H1 (cell line): Measurements from ENCODE around the gene SMYD4. TPM values are rescaled to one million over a fixed set of nuclear protein-coding genes. Genes with fewer than 3 reads are reported as not detected.

Source experiments
- CTCF ChIA-PET: fragments of 300-600 bp; sonication (Branson Sonifier 250); formaldehyde crosslinking; loops from one replicate; lab custom pipeline; 2021; ENCODE audit not compliant: partially characterized antibody; lab: Charles Lee
- POLR2A ChIA-PET: fragments of 300-600 bp; sonication (Branson Sonifier 250); formaldehyde crosslinking; loops from one replicate; lab custom pipeline; 2021; ENCODE audit warnings: inconsistent platforms; ENCODE audit not compliant: partially characterized antibody; lab: Charles Lee
- DNase-seq, 2 experiments: peaks; one replicate each; pipeline versions ENCODE4 v3.0.0 to v3.0.0-alpha.2; 2010 to 2022; ENCODE audit warnings: low spot score in 2 of 2, low read depth in 1 of 2, mixed read lengths in 1 of 2
- FAIRE-seq: peaks from 2 replicates; lab custom pipeline; 2011; peaks lifted over from hg19 to GRCh38; lab: Jason Lieb, UNC
- H2AFZ ChIP-seq: 2 replicates; pipeline ENCODE4 v1.8.1; 2012; ENCODE audit warnings: low read length, inconsistent platforms
- H2AK5ac ChIP-seq: 2 replicates; pipeline ENCODE4 v1.6.1; 2013; ENCODE audit warnings: low read depth, low read length
- H2BK120ac ChIP-seq: replicated peaks from 2 replicates; pipeline ENCODE3; 2013; ENCODE audit warnings: low read depth, low read length, inconsistent platforms
- H2BK12ac ChIP-seq: 2 replicates; pipeline ENCODE4 v1.6.1; 2013; ENCODE audit warnings: low read depth, low read length
- H2BK15ac ChIP-seq: 2 replicates; pipeline ENCODE4 v1.6.1; 2013; ENCODE audit warnings: low read length
- H2BK20ac ChIP-seq: 2 replicates; pipeline ENCODE4 v1.6.1; 2013; ENCODE audit warnings: low read length
- H2BK5ac ChIP-seq: 2 replicates; pipeline ENCODE4 v1.6.1; 2013; ENCODE audit warnings: low read depth, low read length
- H3K14ac ChIP-seq: 2 replicates; pipeline ENCODE4 v1.6.1; 2013; ENCODE audit warnings: inconsistent platforms; ENCODE audit not compliant: insufficient read length
- H3K18ac ChIP-seq: 2 replicates; pipeline ENCODE4 v1.6.1; 2013; ENCODE audit warnings: low read length; ENCODE audit errors: extremely low read depth
- H3K23ac ChIP-seq: 2 replicates; pipeline ENCODE4 v1.6.1; 2013; ENCODE audit warnings: inconsistent platforms; ENCODE audit not compliant: insufficient read length
- H3K23me2 ChIP-seq: 2 replicates; pipeline ENCODE4 v1.6.1; 2013; ENCODE audit warnings: low read depth, low read length
- H3K27ac ChIP-seq: 2 replicates; pipeline ENCODE4 v1.6.1; 2011; ENCODE audit warnings: low read depth, low read length, inconsistent platforms
- H3K27me3 ChIP-seq, 4 experiments: replicated peaks in 1 of 4; 1 replicate in 1 of 4; 2 replicates in 3 of 4; pipeline versions ENCODE4 v1.6.1 to v1.8.1; 2011 to 2013; ENCODE audit warnings: low read length in 3 of 4, mild to moderate bottlenecking in 3 of 4, inconsistent platforms in 2 of 4, mixed read lengths in 2 of 4, moderate library complexity in 1 of 4; ENCODE audit not compliant: control insufficient read depth in 3 of 4, insufficient read depth in 3 of 4; ENCODE audit errors: extremely low read depth in 1 of 4
- H3K36me3 ChIP-seq, 4 experiments: 2 replicates each; pipeline versions ENCODE4 v1.6.1 to v1.8.1; 2011 to 2013; ENCODE audit warnings: mild to moderate bottlenecking in 4 of 4, low read length in 3 of 4, moderate library complexity in 2 of 4, control low read depth in 1 of 4, inconsistent platforms in 1 of 4; ENCODE audit not compliant: insufficient read depth in 4 of 4, control insufficient read depth in 2 of 4
- H3K4ac ChIP-seq: replicated peaks from 2 replicates; pipeline ENCODE3; 2013; ENCODE audit warnings: low read length, low read depth, mixed read lengths, inconsistent platforms; ENCODE audit not compliant: insufficient read length
- H3K4me1 ChIP-seq, 4 experiments: replicated peaks in 1 of 4; 1 replicate in 1 of 4; 2 replicates in 3 of 4; pipeline versions ENCODE4 v1.6.1 to v1.8.1; 2011 to 2013; ENCODE audit warnings: low read length in 3 of 4, inconsistent platforms in 2 of 4, mixed read lengths in 1 of 4; ENCODE audit not compliant: insufficient read depth in 4 of 4, control insufficient read depth in 3 of 4
- H3K4me2 ChIP-seq, 2 experiments: 2 replicates each; pipeline versions ENCODE4 v1.6.1 to v1.8.1; 2011 to 2013; ENCODE audit warnings: low read depth in 2 of 2, low read length in 2 of 2, control low read depth in 1 of 2, inconsistent platforms in 1 of 2, mild to moderate bottlenecking in 1 of 2; ENCODE audit not compliant: insufficient read depth in 1 of 2
- H3K4me3 ChIP-seq, 4 experiments: fragments of 200-600, 300-600 bp in 1 of 4; sonication (generic), shearing (Covaris generic), sonication (Bioruptor Twin) in 1 of 4; 2 replicates each; pipeline versions ENCODE4 v1.5.1 to v1.8.1; 2011 to 2016; ENCODE audit warnings: low read length in 4 of 4, low read depth in 3 of 4, control low read depth in 2 of 4, inconsistent platforms in 2 of 4, mild to moderate bottlenecking in 2 of 4, mixed read lengths in 1 of 4, moderate library complexity in 1 of 4; ENCODE audit not compliant: insufficient read depth in 2 of 4; ENCODE audit errors: extremely low read depth in 1 of 4
- H3K56ac ChIP-seq: replicated peaks from 2 replicates; pipeline ENCODE3; 2013; ENCODE audit warnings: low read depth, mild to moderate bottlenecking, mixed read lengths, low read length, inconsistent platforms; ENCODE audit not compliant: insufficient read length
- H3K79me1 ChIP-seq: 2 replicates; pipeline ENCODE4 v1.6.1; 2013; ENCODE audit warnings: low read depth, low read length, control low read depth
- H3K79me2 ChIP-seq, 2 experiments: 2 replicates each; pipeline versions ENCODE4 v1.6.1 to v1.8.1; 2012 to 2013; ENCODE audit warnings: low read length in 2 of 2, mild to moderate bottlenecking in 2 of 2, inconsistent platforms in 1 of 2; ENCODE audit not compliant: insufficient read depth in 2 of 2, control insufficient read depth in 1 of 2
- H3K9ac ChIP-seq, 4 experiments: replicated peaks in 1 of 4; 1 replicate in 1 of 4; 2 replicates in 3 of 4; pipeline versions ENCODE4 v1.6.1 to v1.8.1; 2011 to 2013; ENCODE audit warnings: low read depth in 3 of 4, low read length in 3 of 4, control low read depth in 2 of 4, mild to moderate bottlenecking in 2 of 4, moderate library complexity in 2 of 4, inconsistent platforms in 1 of 4; ENCODE audit errors: extremely low read depth in 1 of 4
- H3K9me3 ChIP-seq, 2 experiments: 2 replicates each; pipeline versions ENCODE4 v1.6.1 to v1.8.1; 2012 to 2013; ENCODE audit warnings: mild to moderate bottlenecking in 2 of 2, moderate library complexity in 2 of 2, control low read depth in 1 of 2, inconsistent platforms in 1 of 2, low read depth in 1 of 2, low read length in 1 of 2, mixed read lengths in 1 of 2; ENCODE audit not compliant: insufficient read depth in 2 of 2
- H4K20me1 ChIP-seq, 2 experiments: replicated peaks in 1 of 2; 2 replicates each; pipeline versions ENCODE3 to v1.8.1; 2011 to 2013; ENCODE audit warnings: inconsistent platforms in 2 of 2, low read length in 2 of 2, mild to moderate bottlenecking in 1 of 2; ENCODE audit not compliant: insufficient read depth in 2 of 2, control insufficient read depth in 1 of 2
- H4K5ac ChIP-seq: 2 replicates; pipeline ENCODE4 v1.6.1; 2013; ENCODE audit warnings: low read length, low read depth, mixed read lengths, inconsistent platforms; ENCODE audit not compliant: insufficient read length
- H4K8ac ChIP-seq: 2 replicates; pipeline ENCODE4 v1.8.0; 2013; ENCODE audit warnings: mild to moderate bottlenecking, moderate library complexity, low read length, inconsistent platforms; ENCODE audit not compliant: insufficient read depth; ENCODE audit errors: extremely low read depth
- H4K91ac ChIP-seq: replicated peaks from 2 replicates; pipeline ENCODE3; 2013; ENCODE audit warnings: low read length, mixed read lengths, inconsistent platforms; ENCODE audit not compliant: insufficient read length
- CREB1 ChIP-seq: IDR thresholded peaks from 2 replicates; pipeline ENCODE4 v1.6.1; 2012; ENCODE audit warnings: inconsistent platforms
- HDAC2 ChIP-seq, 2 experiments: fragments of 300-600 bp in 1 of 2; sonication (generic) in 1 of 2; IDR thresholded peaks; 2 replicates each; pipeline ENCODE4 v1.6.1; 2011 to 2012; ENCODE audit warnings: low read depth in 2 of 2, low read length in 2 of 2, mild to moderate bottlenecking in 2 of 2, moderate library complexity in 2 of 2, borderline replicate concordance in 1 of 2, inconsistent platforms in 1 of 2
- NANOG ChIP-seq: IDR thresholded peaks from 2 replicates; pipeline ENCODE4 v1.6.1; 2011; ENCODE audit warnings: low read length, low read depth, mild to moderate bottlenecking, inconsistent platforms; ENCODE audit not compliant: insufficient read depth, poor library complexity, severe bottlenecking
- RBBP5 ChIP-seq: IDR thresholded peaks from 2 replicates; pipeline ENCODE4 v1.7.1; 2012; ENCODE audit warnings: low read depth, mild to moderate bottlenecking, inconsistent platforms, low read length, moderate library complexity, borderline replicate concordance
- SAP30 ChIP-seq: fragments of 300-600 bp; sonication (generic); IDR thresholded peaks from 2 replicates; pipeline ENCODE4 v1.7.1; 2012; ENCODE audit warnings: low read length, moderate library complexity, mild to moderate bottlenecking, inconsistent platforms; ENCODE audit not compliant: insufficient read depth, insufficient replicate concordance
- SP1 ChIP-seq: IDR thresholded peaks from 2 replicates; pipeline ENCODE4 v1.6.1; 2011; ENCODE audit warnings: low read depth, low read length
- SP4 ChIP-seq: IDR thresholded peaks from 2 replicates; pipeline ENCODE4 v1.6.1; 2012; ENCODE audit warnings: low read length, inconsistent platforms
- SUZ12 ChIP-seq: fragments of 200-600 bp; sonication (generic); IDR thresholded peaks from 2 replicates; pipeline ENCODE4 v1.6.1; 2012; ENCODE audit warnings: mild to moderate bottlenecking, inconsistent platforms, low read length, moderate library complexity, mixed read lengths
- TBP ChIP-seq: IDR thresholded peaks from 2 replicates; pipeline ENCODE4 v1.6.1; 2011; ENCODE audit warnings: low read depth, low read length, improper control_type of control experiment
- TCF12 ChIP-seq: IDR thresholded peaks from 2 replicates; pipeline ENCODE4 v1.6.1; 2011; ENCODE audit warnings: low read depth, mild to moderate bottlenecking, low read length
- WGBS, 2 experiments: shearing (Covaris generic) in 1 of 2; methylation state at CpG; one replicate each; pipeline versions ENCODE4 v1.1.6 to v1.1.7; 2013 to 2015; ENCODE audit warnings: low lambda C conversion rate in 2 of 2, mixed read lengths in 2 of 2, inconsistent platforms in 1 of 2, low coverage in 1 of 2, missing lambda C conversion rate in 1 of 2; ENCODE audit not compliant: insufficient replicate concordance in 2 of 2, insufficient coverage in 1 of 2, insufficient read length in 1 of 2; ENCODE audit errors: extremely low coverage in 1 of 2, missing lambda C conversion rate in 1 of 2; 5-methylcytosine and 5-hydroxymethylcytosine counted together
- polyA plus RNA-seq, 7 experiments: library from polyadenylated mRNA; depleted of rRNA in 3 of 7; stranded (reverse) in 5 of 7; unstranded in 2 of 7; fragments of >200 nt in 5 of 7; fragments of 200-250 nt in 2 of 7; gene quantifications; 1 replicate in 5 of 7; 2 replicates in 1 of 7; 4 replicates in 1 of 7; pipeline versions ENCODE4 v1.2.1 to v1.2.3, GENCODE V29; 2011 to 2013; ENCODE audit warnings: missing spikeins in 2 of 7, mixed read lengths in 2 of 7
- total RNA-seq: library from RNA; stranded (reverse); fragmentation: NEBNext Ultra II Directional; extraction: Animal tissue kit (Norgen Biotek cat#: 25700); gene quantifications from 2 replicates; pipeline ENCODE4 v1.2.1, GENCODE V29; 2021

The SMYD4 gene
- total and polyA plus RNA-seq, 2 of the 8 experiments (the other 6 are each of a cell fraction or from before 2014, with no cell fraction given) = 10.5 to 23.4 TPM

DNA sequence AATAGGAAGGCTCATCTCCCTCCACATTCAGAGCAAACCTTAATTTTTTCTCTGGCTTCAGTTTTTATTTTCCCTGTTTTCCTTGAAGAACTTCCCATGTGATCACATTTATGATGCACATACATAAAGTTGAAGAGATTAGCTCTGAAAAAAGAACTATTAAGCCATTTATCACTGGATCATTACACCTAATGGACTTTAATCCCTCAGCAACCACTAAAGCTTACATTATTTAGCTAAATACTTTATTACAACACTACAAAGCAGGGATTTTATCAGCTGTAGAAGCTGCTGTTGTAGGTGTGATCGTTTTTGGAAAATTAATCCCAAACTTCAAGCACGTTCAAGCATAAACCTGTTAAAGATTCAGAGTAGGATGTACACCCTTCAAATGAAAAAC, 21.1 kb downstream of the SMYD4 start:
- Histone ChIP-seq H3K56ac (no peak overlapping the region), H4K8ac (no peak overlapping the region), H2BK20ac (no peak overlapping the region), H3K18ac (no peak overlapping the region), H3K9ac (no peak overlapping the region), H2AK5ac (no peak overlapping the region), H2BK5ac (no peak overlapping the region), H2AFZ (no peak overlapping the region), H3K23ac (no peak overlapping the region), H3K4ac (no peak overlapping the region), H4K91ac (no peak overlapping the region), H3K4me2 (no peak overlapping the region), H3K14ac (no peak overlapping the region), H4K20me1 (peaks cover 0 to 4% of the 10 kb centered on the region in 2 experiments), H4K5ac (no peak overlapping the region), H2BK120ac (no peak overlapping the region), H3K9me3 (no peaks in the 10 kb centered on the region), H3K27ac (no peak overlapping the region), H3K79me2 (no peaks in the 10 kb centered on the region; a peak in 1 of 4 replicates), H3K4me3 (no peak overlapping the region), H3K36me3 (peaks cover 0 to 22% (median 5%) of the 10 kb centered on the region in 4 experiments; a peak in 4 of 8 replicates), H2BK15ac (no peak overlapping the region), H3K79me1 (no peaks in the 10 kb centered on the region), H2BK12ac (no peak overlapping the region), H3K23me2 (no peaks in the 10 kb centered on the region), H3K4me1 (no peaks in the 10 kb centered on the region), H3K27me3 (no peaks in the 10 kb centered on the region)
- FAIRE-seq (no peak), DNase-seq (no peak)
- WGBS, 2 experiments = 88% methylated on average over 2 of the region's 2 CpGs; no CpG with 5 or more reads in 1 of the 2 experiments
- TF ChIP-seq SP1 (no peak), TCF12 (no peak), RBBP5 (no peak), SAP30 (no peak), CREB1 (no peak), SP4 (no peak), TBP (no peak), SUZ12 (no peak), NANOG (no peak), HDAC2 (IDR thresholded peaks at IDR 0.05; ENCODE audit: borderline replicate concordance in 1 of 2, low read depth in 2 of 2, low read length in 2 of 2) (no peak)
- ChIA-PET CTCF (interaction anchor here (0.9 kb wide), 1 partner anchor 11 kb away, joined by 3 read pairs; no protein-coding TSS in a partner anchor), POLR2A (interaction anchor here (0.6 kb wide), 1 partner anchor 43 kb away, joined by 3 read pairs; no protein-coding TSS in a partner anchor)
